Right lobe of liver (tissue), 4 donors: ENCODE measurements around the gene TMEM14B.

Source experiments
- POLR2A ChIP-seq: fragments of 450-650 bp; IDR thresholded peaks from one replicate; pipeline ENCODE4 v1.6.1; 2017; ENCODE audit warnings: antibody characterized with exemption, mild to moderate bottlenecking
- TF ChIP-seq, protein P1 (sequence below), 4 donors: fragments of 200-600 bp in 3 of 4; fragments of 450-650 bp in 1 of 4; IDR thresholded peaks; one replicate each; pipeline versions ENCODE4 v1.5.1 to v1.8.0; 2016 to 2022; ENCODE audit warnings: antibody characterized with exemption in 4 of 4, mild to moderate bottlenecking in 2 of 4
- donor health status: DM: no; HTN: no; CAD: no.
- donor health status: DM: no; HTN: no; CAD: no.
- donor health status: DM: no; HTN: yes; CAD: no.

DNA sequence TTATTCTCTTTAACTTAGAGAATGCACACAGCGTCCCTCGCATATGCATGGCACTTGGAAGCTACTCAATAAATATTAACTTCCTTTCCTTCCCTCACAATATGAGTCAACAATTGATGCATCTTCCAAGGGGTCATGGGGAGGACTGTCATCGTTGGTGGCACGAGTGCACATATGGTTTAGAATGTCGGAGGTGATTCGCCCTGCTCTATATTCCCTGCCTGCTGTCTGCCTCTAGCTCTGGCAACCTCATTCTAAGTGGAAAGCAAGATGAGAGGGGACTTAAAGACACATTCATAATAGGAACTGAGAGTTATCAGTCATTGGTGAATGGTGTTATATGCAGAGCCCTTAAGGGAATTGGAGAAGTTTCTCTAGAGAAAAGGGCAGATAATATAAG is 46.1 kb downstream of the TMEM14B start:
- TF ChIP-seq, protein P1, sequence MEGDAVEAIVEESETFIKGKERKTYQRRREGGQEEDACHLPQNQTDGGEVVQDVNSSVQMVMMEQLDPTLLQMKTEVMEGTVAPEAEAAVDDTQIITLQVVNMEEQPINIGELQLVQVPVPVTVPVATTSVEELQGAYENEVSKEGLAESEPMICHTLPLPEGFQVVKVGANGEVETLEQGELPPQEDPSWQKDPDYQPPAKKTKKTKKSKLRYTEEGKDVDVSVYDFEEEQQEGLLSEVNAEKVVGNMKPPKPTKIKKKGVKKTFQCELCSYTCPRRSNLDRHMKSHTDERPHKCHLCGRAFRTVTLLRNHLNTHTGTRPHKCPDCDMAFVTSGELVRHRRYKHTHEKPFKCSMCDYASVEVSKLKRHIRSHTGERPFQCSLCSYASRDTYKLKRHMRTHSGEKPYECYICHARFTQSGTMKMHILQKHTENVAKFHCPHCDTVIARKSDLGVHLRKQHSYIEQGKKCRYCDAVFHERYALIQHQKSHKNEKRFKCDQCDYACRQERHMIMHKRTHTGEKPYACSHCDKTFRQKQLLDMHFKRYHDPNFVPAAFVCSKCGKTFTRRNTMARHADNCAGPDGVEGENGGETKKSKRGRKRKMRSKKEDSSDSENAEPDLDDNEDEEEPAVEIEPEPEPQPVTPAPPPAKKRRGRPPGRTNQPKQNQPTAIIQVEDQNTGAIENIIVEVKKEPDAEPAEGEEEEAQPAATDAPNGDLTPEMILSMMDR (IDR thresholded peaks at IDR 0.05): no peak
- no peak for TF ChIP-seq POLR2A
